Astrocyte (in vitro differentiated cells and primary cell): ENCODE results near the gene NTN3. TPM values are rescaled to one million over a fixed set of nuclear protein-coding genes. Genes with fewer than 3 reads are reported as not detected.

ENCODE experiments used
- DNase-seq: peaks from one replicate; pipeline ENCODE4 v3.0.0-alpha.2; 2010; ENCODE audit warnings: low read depth
- FAIRE-seq: peaks from 2 replicates; lab custom pipeline; 2011; peaks lifted over from hg19 to GRCh38; lab: Jason Lieb, UNC
- H2AFZ ChIP-seq: 2 replicates; pipeline ENCODE4 v1.6.0; 2012; ENCODE audit warnings: low read depth, low read length, inconsistent platforms
- H3K27ac ChIP-seq: 2 replicates; pipeline ENCODE4 v1.5.1; 2011; ENCODE audit warnings: low read depth, low read length, inconsistent platforms
- H3K27me3 ChIP-seq: 2 replicates; pipeline ENCODE4 v1.6.0; 2011; ENCODE audit warnings: low read length, inconsistent platforms; ENCODE audit not compliant: insufficient read depth
- H3K36me3 ChIP-seq: 2 replicates; pipeline ENCODE4 v1.5.1; 2011; ENCODE audit warnings: low read length, inconsistent platforms; ENCODE audit not compliant: insufficient read depth
- H3K4me1 ChIP-seq: 2 replicates; pipeline ENCODE4 v1.5.1; 2011; ENCODE audit warnings: low read length, inconsistent platforms; ENCODE audit not compliant: insufficient read depth
- H3K4me2 ChIP-seq: 2 replicates; pipeline ENCODE4 v1.6.0; 2012; ENCODE audit warnings: low read length, inconsistent platforms
- H3K4me3 ChIP-seq: 2 replicates; pipeline ENCODE4 v1.5.1; 2011; ENCODE audit warnings: low read depth, mild to moderate bottlenecking, low read length, inconsistent platforms; ENCODE audit not compliant: insufficient read depth
- H3K79me2 ChIP-seq: 2 replicates; pipeline ENCODE4 v1.6.0; 2012; ENCODE audit warnings: mild to moderate bottlenecking, low read length, inconsistent platforms; ENCODE audit not compliant: insufficient read depth
- H3K9ac ChIP-seq: 2 replicates; pipeline ENCODE4 v1.6.0; 2012; ENCODE audit warnings: mild to moderate bottlenecking, low read length, inconsistent platforms
- H3K9me3 ChIP-seq: 2 replicates; pipeline ENCODE4 v1.5.1; 2012; ENCODE audit warnings: low read depth, mild to moderate bottlenecking, low read length, inconsistent platforms; ENCODE audit not compliant: insufficient read depth
- H4K20me1 ChIP-seq: 2 replicates; pipeline ENCODE4 v1.6.0; 2012; ENCODE audit warnings: low read length, inconsistent platforms; ENCODE audit not compliant: insufficient read depth
- H3K27ac Mint-ChIP-seq: one replicate; pipeline ENCODE4 v1.8.0; 2021; ENCODE audit warnings: mild to moderate bottlenecking, mixed read lengths; ENCODE audit not compliant: unreplicated experiment
- H3K27me3 Mint-ChIP-seq: one replicate; pipeline ENCODE4 v1.8.0; 2021; ENCODE audit warnings: low read depth, mixed read lengths; ENCODE audit not compliant: unreplicated experiment
- H3K36me3 Mint-ChIP-seq: one replicate; pipeline ENCODE4 v1.8.0; 2021; ENCODE audit warnings: low read depth, mixed read lengths; ENCODE audit not compliant: unreplicated experiment
- H3K4me1 Mint-ChIP-seq: one replicate; pipeline ENCODE4 v1.8.0; 2021; ENCODE audit warnings: low read depth, mixed read lengths; ENCODE audit not compliant: unreplicated experiment
- H3K4me3 Mint-ChIP-seq: one replicate; pipeline ENCODE4 v1.8.0; 2021; ENCODE audit warnings: mild to moderate bottlenecking, moderate library complexity, mixed read lengths; ENCODE audit not compliant: unreplicated experiment
- H3K9me3 Mint-ChIP-seq: one replicate; pipeline ENCODE4 v1.8.0; 2021; ENCODE audit warnings: mild to moderate bottlenecking, mixed read lengths; ENCODE audit not compliant: unreplicated experiment
- CTCF ChIP-seq: IDR thresholded peaks from 2 replicates; pipeline ENCODE4 v1.5.1; 2011; ENCODE audit warnings: low read depth, mild to moderate bottlenecking, inconsistent platforms, low read length, moderate library complexity; ENCODE audit not compliant: insufficient read depth
- EZH2 ChIP-seq: IDR thresholded peaks from 2 replicates; pipeline ENCODE4 v1.6.1; 2012; ENCODE audit warnings: mild to moderate bottlenecking, low read length, inconsistent platforms; ENCODE audit not compliant: insufficient read depth
- total RNA-seq: library from RNA; stranded (reverse); gene quantifications from 2 replicates; pipeline ENCODE4 v1.2.1, GENCODE V29; 2021

NTN3 gene
- total RNA-seq, 1 donor from 2014 or later = 1.1 TPM

GRCh38 chr16:2428051-2428783, 42.9 kb upstream of the NTN3 start:
- Histone ChIP-seq H3K9ac (peak overlapping the region; percentile 86), H2AFZ (peak overlapping the region; percentile 100), H3K4me1 (peaks cover 11% of the 10 kb centered on the region), H3K36me3 (peaks cover 6% of the 10 kb centered on the region), H3K9me3 (no peaks in the 10 kb centered on the region), H3K79me2 (peaks cover 39% of the 10 kb centered on the region), H3K27ac (peak overlapping the region; percentile 68), H4K20me1 (peaks cover 15% of the 10 kb centered on the region), H3K27me3 (no peaks in the 10 kb centered on the region), H3K4me2 (peak overlapping the region; percentile 93), H3K4me3 (peak overlapping the region; percentile 70)
- peaks cover 6% of the 10 kb centered on the region for H3K4me1 Mint-ChIP-seq
- H3K27me3 Mint-ChIP-seq = peaks cover 20% of the 10 kb centered on the region
- FAIRE-seq (no peak), DNase-seq (no peak)
- no peaks in the 10 kb centered on the region for H3K36me3 Mint-ChIP-seq
- TF ChIP-seq CTCF (no peak), EZH2 (no peak)
- no peak overlapping the region for H3K27ac Mint-ChIP-seq
- no peaks in the 10 kb centered on the region for H3K9me3 Mint-ChIP-seq
- H3K4me3 Mint-ChIP-seq = peak overlapping the region; percentile 82

- Histone ChIP-seq H3K27ac (peak overlapping the region; percentile 68), H3K27me3 (no peaks in the 10 kb centered on the region)
- peaks cover 6% of the 10 kb centered on the region for H3K4me1 Mint-ChIP-seq
Observed at GRCh38 chr16:2428784-2429033, 42.4 kb upstream of the NTN3 start.

More at GRCh38 chr16:2428784-2429033, 42.4 kb upstream of the NTN3 start:
- Histone ChIP-seq H3K79me2 (peaks cover 42% of the 10 kb centered on the region), H3K9ac (peak overlapping the region; percentile 86), H3K4me2 (peak overlapping the region; percentile 93), H2AFZ (peak overlapping the region; percentile 100), H3K4me3 (peak overlapping the region; percentile 70), H3K36me3 (peaks cover 6% of the 10 kb centered on the region), H3K4me1 (peaks cover 11% of the 10 kb centered on the region), H3K9me3 (no peaks in the 10 kb centered on the region), H4K20me1 (peaks cover 15% of the 10 kb centered on the region)
- peak overlapping the region; percentile 82 for H3K4me3 Mint-ChIP-seq
- H3K27ac Mint-ChIP-seq = no peak overlapping the region
- no peak for FAIRE-seq
- no peak for DNase-seq
- TF ChIP-seq EZH2 (no peak), CTCF (no peak)
- H3K9me3 Mint-ChIP-seq = no peaks in the 10 kb centered on the region
- H3K27me3 Mint-ChIP-seq = peaks cover 20% of the 10 kb centered on the region
- peaks cover 1% of the 10 kb centered on the region for H3K36me3 Mint-ChIP-seq
